ENCODE results near the gene TSTD2.

DNA sequence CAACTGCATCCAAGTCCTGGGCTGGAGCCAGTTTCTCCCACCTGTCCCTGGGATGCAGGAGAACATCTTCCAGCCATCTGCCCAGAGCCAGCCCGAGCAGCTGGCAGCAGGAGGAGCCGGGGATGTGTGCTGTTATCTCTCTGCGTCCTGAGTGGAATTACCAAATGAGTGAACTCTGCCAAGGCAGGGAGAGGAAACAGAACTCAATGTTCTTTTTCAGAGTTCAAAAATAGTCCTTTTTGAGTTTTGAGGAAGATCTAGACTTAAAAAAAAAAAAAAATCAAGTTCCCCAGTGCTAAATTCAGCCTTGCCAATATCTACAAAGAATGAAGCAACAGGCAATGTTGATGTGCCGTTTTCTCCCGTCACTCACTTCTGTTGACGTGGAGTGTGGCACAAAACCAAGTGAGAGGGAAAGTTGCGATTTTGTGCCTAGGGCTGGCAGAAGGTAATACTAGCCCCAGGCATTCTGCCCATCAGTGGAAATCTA, 75.5 kb downstream of the TSTD2 start:
- TF ChIP-seq, protein P1, sequence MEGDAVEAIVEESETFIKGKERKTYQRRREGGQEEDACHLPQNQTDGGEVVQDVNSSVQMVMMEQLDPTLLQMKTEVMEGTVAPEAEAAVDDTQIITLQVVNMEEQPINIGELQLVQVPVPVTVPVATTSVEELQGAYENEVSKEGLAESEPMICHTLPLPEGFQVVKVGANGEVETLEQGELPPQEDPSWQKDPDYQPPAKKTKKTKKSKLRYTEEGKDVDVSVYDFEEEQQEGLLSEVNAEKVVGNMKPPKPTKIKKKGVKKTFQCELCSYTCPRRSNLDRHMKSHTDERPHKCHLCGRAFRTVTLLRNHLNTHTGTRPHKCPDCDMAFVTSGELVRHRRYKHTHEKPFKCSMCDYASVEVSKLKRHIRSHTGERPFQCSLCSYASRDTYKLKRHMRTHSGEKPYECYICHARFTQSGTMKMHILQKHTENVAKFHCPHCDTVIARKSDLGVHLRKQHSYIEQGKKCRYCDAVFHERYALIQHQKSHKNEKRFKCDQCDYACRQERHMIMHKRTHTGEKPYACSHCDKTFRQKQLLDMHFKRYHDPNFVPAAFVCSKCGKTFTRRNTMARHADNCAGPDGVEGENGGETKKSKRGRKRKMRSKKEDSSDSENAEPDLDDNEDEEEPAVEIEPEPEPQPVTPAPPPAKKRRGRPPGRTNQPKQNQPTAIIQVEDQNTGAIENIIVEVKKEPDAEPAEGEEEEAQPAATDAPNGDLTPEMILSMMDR (conservative IDR thresholded peaks at IDR 0.05 in 1 of 2, IDR thresholded peaks at IDR 0.05 in 1 of 2; ENCODE audit: extremely low read depth in 1 of 2, insufficient read depth in 1 of 2, low read depth in 1 of 2, low read length in 2 of 2), result no peak
- TF ChIP-seq EZH2 (IDR thresholded peaks at IDR 0.05; ENCODE audit: borderline replicate concordance, low read length), result no peak

Data from mammary epithelial cell (primary cell).